BLaER1 (cell line): ENCODE data around the gene MRI1.

Source experiments
- H3K27ac ChIP-seq: shearing (Covaris generic); formaldehyde crosslinking; 2 replicates; pipeline ENCODE4 v1.8.1; 2022
- H3K27me3 ChIP-seq: shearing (Covaris generic); formaldehyde crosslinking; 2 replicates; pipeline ENCODE4 v1.8.1; 2022
- H3K36me3 ChIP-seq: shearing (Covaris generic); formaldehyde crosslinking; 2 replicates; pipeline ENCODE4 v1.8.1; 2022
- H3K4me1 ChIP-seq: shearing (Covaris generic); formaldehyde crosslinking; 2 replicates; pipeline ENCODE4 v1.8.1; 2022
- H3K4me2 ChIP-seq: shearing (Covaris generic); formaldehyde crosslinking; 2 replicates; pipeline ENCODE4 v1.8.1; 2022
- H3K4me3 ChIP-seq: shearing (Covaris generic); formaldehyde crosslinking; 2 replicates; pipeline ENCODE4 v1.8.1; 2022
- H3K9ac ChIP-seq: shearing (Covaris generic); formaldehyde crosslinking; 2 replicates; pipeline ENCODE4 v1.8.1; 2022
- H3K9me3 ChIP-seq: shearing (Covaris generic); formaldehyde crosslinking; 2 replicates; pipeline ENCODE4 v1.8.1; 2022
- H4K20me1 ChIP-seq: shearing (Covaris generic); formaldehyde crosslinking; 2 replicates; pipeline ENCODE4 v1.8.1; 2022
- Cebpa-rat ChIP-seq: shearing (Covaris generic); IDR thresholded peaks from 2 replicates; pipeline ENCODE4 v1.8.1; 2022

MRI1 gene

DNA sequence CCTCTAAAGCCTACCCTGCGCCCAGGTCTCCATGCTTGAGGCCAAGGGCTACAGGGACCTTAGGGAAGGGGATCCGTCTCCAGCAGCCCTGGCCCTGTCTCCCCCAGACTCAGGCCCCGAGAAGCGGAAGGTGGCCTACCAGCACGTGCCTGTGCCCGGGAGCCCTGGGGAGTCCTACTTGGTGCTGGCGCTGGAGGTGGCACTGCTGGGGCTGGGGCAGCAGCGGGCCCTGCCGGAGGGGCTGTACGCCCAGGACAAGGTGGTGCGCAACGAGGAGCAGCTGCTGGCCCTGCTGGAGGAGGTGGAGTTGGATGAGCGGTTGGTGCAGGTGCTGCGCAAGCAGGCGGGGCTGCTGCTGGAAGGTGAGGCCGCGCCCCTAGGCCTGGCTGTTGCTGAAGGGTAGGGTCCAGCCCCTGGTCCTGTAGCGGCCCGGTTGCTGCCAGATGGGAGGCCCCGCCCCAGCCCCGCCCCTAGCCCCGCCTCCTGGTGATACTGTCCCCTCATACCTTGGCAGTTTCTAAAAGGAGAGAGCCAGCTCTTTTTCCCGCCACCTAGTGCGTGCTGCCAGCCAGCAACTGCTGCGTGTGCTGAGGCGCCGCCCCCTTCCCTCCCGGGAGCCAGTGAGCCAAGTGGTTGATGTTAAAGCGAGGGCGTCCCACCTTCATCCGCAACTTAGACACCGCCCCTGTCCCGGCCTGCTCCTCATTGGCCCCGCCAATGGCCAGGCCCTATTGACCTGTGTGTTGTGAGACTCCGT is 53.5 kb downstream of the MRI1 start:
- H3K4me2 ChIP-seq, result peak overlapping the region; percentile 63
- H3K4me3 ChIP-seq, result no peak overlapping the region; the same call in 1 of the 2 replicates
- H4K20me1 ChIP-seq, result no peaks in the 10 kb centered on the region
- no peaks in the 10 kb centered on the region for H3K27me3 ChIP-seq
- H3K36me3 ChIP-seq, result peaks cover 78% of the 10 kb centered on the region
- H3K27ac ChIP-seq, result peak overlapping the region; percentile 27; the same call in 1 of the 2 replicates
- no peak for TF ChIP-seq Cebpa-rat
- no peaks in the 10 kb centered on the region for H3K9me3 ChIP-seq
- H3K9ac ChIP-seq, result no peak overlapping the region
- peaks cover 23% of the 10 kb centered on the region for H3K4me1 ChIP-seq

DNA sequence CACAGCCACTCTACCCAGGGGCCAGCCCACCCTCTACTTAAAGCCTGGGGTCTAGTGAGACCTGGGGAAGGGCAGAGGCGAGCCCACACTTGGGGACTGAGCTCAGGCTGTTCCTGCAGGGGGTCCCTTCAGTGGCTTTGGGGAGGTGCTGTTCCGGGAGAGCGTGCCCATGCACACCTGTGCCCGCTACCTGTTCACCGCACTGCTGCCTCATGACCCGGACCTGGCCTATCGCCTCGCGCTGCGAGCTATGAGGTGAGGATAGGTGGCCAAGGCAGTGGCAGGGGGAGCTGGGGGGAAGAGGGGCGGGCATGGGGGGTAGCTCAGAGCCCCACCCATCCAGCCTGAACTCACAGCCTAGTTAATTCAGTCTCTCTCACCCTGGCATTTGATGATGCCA is 54.9 kb downstream of the MRI1 start:
- Histone ChIP-seq H3K27ac (no peak overlapping the region), H3K9me3 (no peaks in the 10 kb centered on the region), H3K36me3 (peaks cover 78% of the 10 kb centered on the region), H3K9ac (no peak overlapping the region), H4K20me1 (no peaks in the 10 kb centered on the region), H3K27me3 (no peaks in the 10 kb centered on the region), H3K4me2 (no peak overlapping the region), H3K4me3 (no peak overlapping the region), H3K4me1 (peaks cover 30% of the 10 kb centered on the region)
- TF ChIP-seq Cebpa-rat, result no peak

DNA sequence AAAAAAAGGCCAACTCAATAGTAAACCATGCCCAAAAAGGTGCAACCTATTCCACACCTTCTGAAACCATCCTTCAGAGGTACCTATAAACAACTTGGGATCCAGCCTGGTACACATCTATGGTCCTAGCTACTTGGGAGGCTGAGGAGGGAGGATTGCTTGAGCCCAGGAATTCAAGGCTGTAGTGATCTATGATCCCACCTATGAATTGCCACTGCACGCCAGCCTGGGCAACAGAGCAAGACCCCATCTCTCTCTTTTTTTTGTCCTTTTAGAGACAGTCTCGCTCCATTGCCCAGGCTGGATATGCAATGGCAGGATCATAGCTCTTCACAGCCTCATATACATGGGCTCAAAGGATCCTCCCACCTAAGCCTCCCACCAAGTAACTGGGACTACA is 57.0 kb downstream of the MRI1 start:
- Histone ChIP-seq H3K9me3 (no peaks in the 10 kb centered on the region), H3K4me3 (no peak overlapping the region), H4K20me1 (no peaks in the 10 kb centered on the region), H3K4me2 (no peak overlapping the region), H3K27ac (no peak overlapping the region), H3K4me1 (peaks cover 39% of the 10 kb centered on the region), H3K9ac (no peak overlapping the region), H3K27me3 (no peaks in the 10 kb centered on the region), H3K36me3 (peaks cover 80% of the 10 kb centered on the region)
- TF ChIP-seq Cebpa-rat, result no peak

DNA sequence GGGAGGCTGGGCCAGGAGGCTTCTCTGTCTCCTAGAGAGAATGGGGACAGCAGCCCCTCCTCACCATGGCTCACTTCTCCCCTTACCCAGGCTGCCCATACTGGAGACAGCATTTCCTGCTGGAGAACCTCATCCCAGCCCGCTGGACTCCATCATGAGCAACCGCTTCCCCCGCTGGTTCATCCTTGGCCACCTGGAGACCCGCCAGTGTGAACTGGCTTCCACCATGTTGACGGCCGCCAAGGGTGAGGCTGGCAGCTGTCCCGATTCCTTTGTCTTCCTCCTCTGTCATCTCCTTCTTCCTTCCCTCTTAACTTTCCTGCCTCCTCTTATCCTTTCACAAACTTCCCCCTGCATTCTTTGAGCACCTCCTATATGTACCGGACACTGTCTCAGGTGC is 58.9 kb downstream of the MRI1 start:
- Histone ChIP-seq H3K4me3 (no peak overlapping the region), H4K20me1 (no peaks in the 10 kb centered on the region), H3K27ac (no peak overlapping the region), H3K36me3 (peaks cover 80% of the 10 kb centered on the region), H3K9ac (no peak overlapping the region), H3K27me3 (no peaks in the 10 kb centered on the region), H3K9me3 (no peaks in the 10 kb centered on the region), H3K4me1 (peaks cover 24% of the 10 kb centered on the region), H3K4me2 (no peak overlapping the region; the same call in 1 of the 2 replicates)
- no peak for TF ChIP-seq Cebpa-rat
